Astrocyte of the spinal cord (primary cell): ENCODE results near the gene MRPL33.
A peak's percentile ranks its signal among the peaks of the same experiment; 100 is the strongest.

ENCODE experiments used
- DNase-seq: peaks from one replicate; pipeline ENCODE4 v3.0.0; 2011; ENCODE audit warnings: low read depth, low spot score
- H3K4me3 ChIP-seq: 2 replicates; pipeline ENCODE4 v1.5.1; 2011; ENCODE audit warnings: low read depth, mild to moderate bottlenecking, low read length, moderate library complexity
- in situ Hi-C: cut with HindIII; loops from 2 replicates; pipeline ENCODE4 v1.10.0; 2017; ENCODE audit warnings: low sequenced_read_pairs
- TF ChIP-seq, protein P1 (sequence below): IDR thresholded peaks from 2 replicates; pipeline ENCODE4 v1.5.1; 2012; ENCODE audit warnings: low read depth, mild to moderate bottlenecking, low read length, inconsistent platforms

The MRPL33 gene

DNA sequence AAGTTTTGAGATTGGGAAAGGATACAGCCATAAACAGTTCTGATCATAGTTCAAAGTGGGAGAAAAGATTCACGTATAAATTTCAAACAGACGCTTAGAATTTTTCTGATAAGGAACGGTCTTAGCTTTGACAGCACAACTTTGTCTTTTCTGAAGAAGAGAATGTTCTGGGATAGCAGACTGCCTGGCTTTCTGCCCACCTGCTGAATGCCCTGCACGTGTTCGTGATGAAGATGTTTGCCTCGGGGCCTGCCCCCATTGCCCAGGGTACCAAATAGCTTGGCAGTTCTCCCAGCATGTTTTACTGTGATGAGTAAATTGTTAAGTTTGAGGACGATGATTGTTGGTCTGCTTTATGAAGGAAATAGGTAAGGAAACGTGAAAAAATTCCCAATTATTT lies 4.6 kb downstream of the MRPL33 start:
- DNase-seq = no peak
- in situ Hi-C loops = no loop called here
- TF ChIP-seq, protein P1, sequence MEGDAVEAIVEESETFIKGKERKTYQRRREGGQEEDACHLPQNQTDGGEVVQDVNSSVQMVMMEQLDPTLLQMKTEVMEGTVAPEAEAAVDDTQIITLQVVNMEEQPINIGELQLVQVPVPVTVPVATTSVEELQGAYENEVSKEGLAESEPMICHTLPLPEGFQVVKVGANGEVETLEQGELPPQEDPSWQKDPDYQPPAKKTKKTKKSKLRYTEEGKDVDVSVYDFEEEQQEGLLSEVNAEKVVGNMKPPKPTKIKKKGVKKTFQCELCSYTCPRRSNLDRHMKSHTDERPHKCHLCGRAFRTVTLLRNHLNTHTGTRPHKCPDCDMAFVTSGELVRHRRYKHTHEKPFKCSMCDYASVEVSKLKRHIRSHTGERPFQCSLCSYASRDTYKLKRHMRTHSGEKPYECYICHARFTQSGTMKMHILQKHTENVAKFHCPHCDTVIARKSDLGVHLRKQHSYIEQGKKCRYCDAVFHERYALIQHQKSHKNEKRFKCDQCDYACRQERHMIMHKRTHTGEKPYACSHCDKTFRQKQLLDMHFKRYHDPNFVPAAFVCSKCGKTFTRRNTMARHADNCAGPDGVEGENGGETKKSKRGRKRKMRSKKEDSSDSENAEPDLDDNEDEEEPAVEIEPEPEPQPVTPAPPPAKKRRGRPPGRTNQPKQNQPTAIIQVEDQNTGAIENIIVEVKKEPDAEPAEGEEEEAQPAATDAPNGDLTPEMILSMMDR = no peak
- no peak overlapping the region for H3K4me3 ChIP-seq

DNA sequence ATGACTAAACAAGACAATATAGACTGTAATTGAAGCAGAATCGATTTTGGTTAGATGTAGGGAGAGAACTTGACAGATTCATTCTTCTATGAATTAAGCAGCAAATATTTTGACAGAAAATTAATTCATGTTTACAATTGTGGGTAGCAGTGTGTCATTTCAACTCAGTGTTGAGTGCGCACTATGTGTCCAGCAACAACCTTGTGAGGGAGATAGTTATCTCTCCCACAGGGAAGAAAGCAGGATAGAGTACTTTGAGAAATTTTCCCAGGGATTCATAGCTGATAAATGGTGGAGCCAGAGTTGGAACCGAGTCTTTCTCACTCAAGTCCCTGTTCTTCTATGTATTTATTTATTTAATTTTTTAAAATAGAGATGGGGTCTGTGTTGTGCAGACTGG lies 5.2 kb downstream of the MRPL33 start:
- TF ChIP-seq, protein P1 = no peak
- no peak overlapping the region for H3K4me3 ChIP-seq
- no peak for DNase-seq
- in situ Hi-C loops = no loop called here

DNA sequence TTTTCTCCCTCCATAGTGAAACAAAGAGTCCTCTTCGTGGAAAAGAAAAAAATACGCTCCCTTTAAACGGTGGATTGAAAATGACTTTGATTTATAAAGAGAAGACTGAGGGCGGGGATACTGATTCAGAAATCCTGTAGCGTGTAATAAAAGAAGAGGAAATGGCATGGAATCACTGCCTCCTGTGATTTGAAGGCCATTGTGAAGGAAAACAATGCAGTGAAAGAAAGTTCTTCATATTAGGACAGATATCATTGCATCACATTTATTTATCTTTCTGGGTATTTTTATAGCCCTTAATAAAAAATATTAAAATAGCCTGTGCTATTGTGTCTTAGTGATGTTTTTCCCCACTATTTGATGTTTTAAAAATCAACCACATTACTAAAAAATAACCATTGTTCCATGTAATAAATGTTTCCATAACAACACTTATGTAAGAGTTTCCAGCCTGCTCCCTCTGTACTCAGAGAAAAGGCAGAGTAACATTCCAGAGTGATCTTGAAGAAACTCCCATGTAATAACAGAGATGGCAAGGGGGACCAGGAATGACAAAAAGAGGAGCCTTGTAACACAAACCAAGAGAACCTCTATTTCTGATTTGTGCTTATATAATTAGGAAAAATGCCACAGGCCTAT lies 8.0 kb downstream of the MRPL33 start:
- H3K4me3 ChIP-seq = no peak overlapping the region
- TF ChIP-seq, protein P1 = no peak
- no peak for DNase-seq
- in situ Hi-C loops = no loop called here

DNA sequence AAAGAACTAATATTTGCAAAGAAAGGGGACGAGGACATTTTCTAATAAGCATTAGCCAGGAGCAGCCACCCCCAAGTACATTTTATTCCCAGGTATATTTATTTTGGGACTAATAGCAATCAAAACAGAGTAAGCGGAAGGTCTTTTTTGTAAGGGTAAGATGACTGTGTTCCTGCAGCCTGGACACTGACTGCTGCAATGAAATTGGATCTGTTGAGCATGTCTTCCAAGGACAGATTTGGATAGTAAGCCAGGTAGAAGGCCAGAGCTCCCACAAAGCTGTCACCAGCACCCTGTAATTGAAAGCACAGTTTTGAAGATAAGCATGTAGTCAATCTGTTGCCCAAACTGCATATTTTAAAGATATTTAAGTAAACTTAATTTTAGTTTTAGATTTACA lies 10.0 kb downstream of the MRPL33 start:
- H3K4me3 ChIP-seq = no peak overlapping the region
- DNase-seq = no peak
- in situ Hi-C loops = no loop called here
- TF ChIP-seq, protein P1 = no peak

DNA sequence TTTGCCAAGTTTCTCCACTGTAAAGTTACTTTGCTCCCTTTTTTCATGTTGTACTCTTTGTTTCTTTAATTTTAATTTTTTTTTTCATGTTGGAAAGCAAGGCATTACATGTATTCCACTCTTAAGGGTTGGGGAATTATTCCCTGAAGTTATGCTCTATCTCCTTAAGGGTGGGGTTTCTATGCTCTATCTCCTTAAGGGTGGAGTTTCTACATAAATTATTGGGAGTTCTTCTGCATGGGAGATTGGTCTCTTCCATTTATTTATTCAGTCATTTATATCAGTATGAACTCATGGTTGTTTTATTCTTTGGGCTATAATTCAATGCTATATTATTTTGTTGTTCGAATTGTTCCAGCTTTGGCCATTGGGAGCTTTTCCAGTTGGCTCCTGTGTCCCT lies 11.2 kb downstream of the MRPL33 start:
- TF ChIP-seq, protein P1 = no peak
- in situ Hi-C loops = no loop called here

DNA sequence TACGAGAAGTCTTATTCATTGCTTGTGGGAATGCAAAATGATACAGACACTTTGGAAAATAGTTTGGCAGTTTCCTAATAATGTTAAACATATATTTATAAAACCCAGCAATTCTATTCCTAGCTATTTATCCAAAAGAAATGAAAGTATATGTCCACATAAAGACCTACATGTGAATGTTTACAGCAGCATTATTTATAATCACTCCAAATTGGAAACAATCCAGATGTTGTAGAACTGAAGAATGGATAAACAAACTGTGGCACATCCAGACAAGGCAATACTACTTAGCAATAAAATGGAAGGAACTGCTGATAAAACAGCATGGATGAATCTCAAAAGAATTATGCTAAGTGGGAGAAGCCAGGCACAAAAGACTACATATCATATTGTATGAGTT lies 19.3 kb downstream of the MRPL33 start:
- no peak overlapping the region for H3K4me3 ChIP-seq
- in situ Hi-C loops = no loop called here
- no peak for DNase-seq
- TF ChIP-seq, protein P1 = no peak

More for the DNA sequence above, 11.2 kb downstream of the MRPL33 start:
- DNase-seq = no peak
- no peak overlapping the region for H3K4me3 ChIP-seq

DNA sequence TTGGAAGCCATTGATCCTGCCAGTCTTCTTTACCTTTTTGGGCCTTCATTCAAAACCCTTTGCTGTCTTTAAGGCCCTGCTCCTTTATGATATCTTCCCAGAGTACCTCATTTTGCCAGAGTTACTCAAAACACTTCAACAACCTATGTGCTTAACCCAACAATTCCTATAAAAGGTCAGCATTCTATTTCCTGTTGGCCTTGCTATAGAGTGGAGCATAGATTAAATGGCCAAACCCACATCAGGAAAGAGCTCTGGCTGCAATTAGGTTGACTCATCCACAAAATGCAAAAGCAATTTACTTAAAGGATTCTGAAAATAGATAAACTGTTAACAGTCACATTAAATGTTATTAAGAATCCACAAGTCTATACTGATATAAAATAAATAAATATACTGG lies 21.2 kb downstream of the MRPL33 start:
- TF ChIP-seq, protein P1 = no peak
- no peak overlapping the region for H3K4me3 ChIP-seq
- in situ Hi-C loops = no loop called here
- peak; percentile 54 for DNase-seq
